Stomach smooth muscle (tissue), 2 donors: Measurements from ENCODE around the gene SPIN3.
"Not testable (repeated sequence)": the region's sequence is repeated elsewhere in the genome, so short reads cannot be mapped to it uniquely, and the experiment has no call there.

Experiments used
- H3K27ac ChIP-seq: one replicate; pipeline ENCODE4 v1.7.0; 2013; ENCODE audit warnings: mild to moderate bottlenecking, low read length, inconsistent platforms
- H3K27me3 ChIP-seq, 2 donors: one replicate each; pipeline ENCODE4 v1.7.0; 2013; ENCODE audit warnings: low read length in 2 of 2; ENCODE audit not compliant: insufficient read depth in 2 of 2, control insufficient read depth in 1 of 2
- H3K36me3 ChIP-seq, 2 donors: one replicate each; pipeline ENCODE4 v1.7.0; 2013; ENCODE audit warnings: low read length in 2 of 2; ENCODE audit not compliant: control insufficient read depth in 2 of 2, insufficient read depth in 2 of 2
- H3K4me1 ChIP-seq: one replicate; pipeline ENCODE4 v1.7.0; 2013; ENCODE audit warnings: low read length; ENCODE audit not compliant: control insufficient read depth, insufficient read depth
- H3K4me3 ChIP-seq, 2 donors: one replicate each; pipeline ENCODE4 v1.7.0; 2013; ENCODE audit warnings: low read length in 2 of 2
- H3K9ac ChIP-seq, 2 donors: one replicate each; pipeline ENCODE4 v1.7.0; 2013; ENCODE audit warnings: low read length in 2 of 2, mild to moderate bottlenecking in 1 of 2
- H3K9me3 ChIP-seq, 2 donors: one replicate each; pipeline ENCODE4 v1.7.0; 2013; ENCODE audit warnings: low read length in 2 of 2; ENCODE audit not compliant: control insufficient read depth in 2 of 2
- donor health status: healthy.
- donor health status: Pancreatic carcinoma.

SPIN3 gene

DNA sequence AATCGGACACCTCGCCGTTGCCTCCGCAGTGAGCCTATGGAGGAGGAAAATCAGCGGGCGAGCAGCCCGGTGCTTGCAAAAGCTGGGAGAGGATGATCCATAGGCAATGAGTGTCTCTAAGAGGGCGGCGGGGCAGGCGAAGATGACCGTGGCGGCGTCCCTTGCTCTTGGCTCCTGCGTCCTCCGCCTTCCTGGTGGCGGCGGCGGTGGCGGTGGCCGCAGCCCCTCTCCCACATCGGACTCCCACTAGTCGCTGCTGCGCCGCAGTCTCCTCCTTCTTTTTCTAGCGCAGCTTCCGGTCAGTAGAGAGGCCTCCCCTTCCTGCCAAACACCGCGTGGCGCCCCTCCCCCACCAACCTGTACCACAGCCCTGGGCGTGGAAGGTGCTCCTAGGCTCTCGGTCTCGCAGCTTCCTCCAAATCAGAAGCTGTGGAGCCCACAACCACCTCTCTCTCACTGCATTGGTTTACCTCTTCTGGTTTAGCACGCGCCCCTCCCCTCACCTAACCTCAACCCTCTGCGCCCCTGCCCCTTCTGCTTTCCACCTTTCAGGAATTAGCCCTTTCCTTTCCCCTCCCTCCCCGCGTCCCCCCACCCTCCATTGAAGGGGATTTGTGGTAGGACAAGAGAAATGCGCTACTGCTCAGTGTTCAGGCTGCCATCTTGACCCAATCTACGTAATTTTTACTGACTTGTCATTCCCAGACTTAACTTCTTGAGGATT lies at the start of gene SPIN3:
Gene SPIN3 (minus strand): TSS at position 271 of the 724 bp plus-strand sequence. CDS start 594 bp downstream, outside the sequence.
- no peaks in the 10 kb centered on the region for H3K9me3 ChIP-seq
- peak within 1 kb of the TSS; percentile 69 to 73 for H3K9ac ChIP-seq
- peaks cover 0 to 9% of the 10 kb centered on the region in 2 donors for H3K27me3 ChIP-seq
- peak within 1 kb of the TSS; percentile 79 to 84 for H3K4me3 ChIP-seq
- H3K36me3 ChIP-seq: no peaks in the 10 kb centered on the region
- H3K27ac ChIP-seq: peak within 1 kb of the TSS; percentile 46
- peaks cover 6% of the 10 kb centered on the region for H3K4me1 ChIP-seq

DNA sequence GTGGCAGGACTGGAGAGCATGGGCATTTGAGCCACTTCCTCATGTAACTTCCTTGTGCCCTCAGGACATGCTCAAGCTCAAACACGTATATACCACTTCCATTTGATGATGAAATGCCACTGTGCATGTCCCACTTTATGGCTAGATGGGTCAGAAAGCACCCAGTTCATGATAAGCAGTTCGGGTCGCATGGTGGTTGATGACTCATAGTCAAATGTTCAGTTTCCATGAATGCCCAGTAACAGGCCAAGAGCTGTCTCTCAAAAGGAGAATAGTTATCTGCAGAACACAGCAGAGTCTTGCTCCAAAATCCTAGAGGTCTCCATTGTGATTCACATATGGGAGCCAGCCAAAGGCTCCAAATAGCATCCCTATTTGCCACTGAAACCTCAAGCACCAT lies 48.9 kb upstream of the SPIN3 start:
- Histone ChIP-seq H3K27ac (no peak overlapping the region), H3K9ac (no peak overlapping the region), H3K36me3 (no peaks in the 10 kb centered on the region), H3K4me1 (no peaks in the 10 kb centered on the region), H3K4me3 (no peak overlapping the region), H3K9me3 (no peaks in the 10 kb centered on the region), H3K27me3 (peaks cover 0 to 16% of the 10 kb centered on the region in 2 donors)

- not testable (repeated sequence) for H3K4me1 ChIP-seq, H3K9ac ChIP-seq, H3K27ac ChIP-seq, H3K9me3 ChIP-seq, H3K36me3 ChIP-seq, H3K4me3 ChIP-seq
- peaks cover 0 to 12% of the 10 kb centered on the region in 2 donors for H3K27me3 ChIP-seq
These were observed 41.9 kb upstream of the SPIN3 start for GRCh38 chrX:57037265-57037664.

GRCh38 chrX:56994375-56995270 lies 718 bp downstream of the SPIN3 start:
- H3K27ac ChIP-seq: peak overlapping the region; percentile 46
- H3K36me3 ChIP-seq: no peaks in the 10 kb centered on the region
- peak overlapping the region; percentile 79 to 84 for H3K4me3 ChIP-seq
- H3K9ac ChIP-seq: peak overlapping the region; percentile 69 to 73
- peaks cover 0 to 9% of the 10 kb centered on the region in 2 donors for H3K27me3 ChIP-seq
- peaks cover 6% of the 10 kb centered on the region for H3K4me1 ChIP-seq
- H3K9me3 ChIP-seq: no peaks in the 10 kb centered on the region

GRCh38 chrX:56987741-56988140 lies 7.6 kb downstream of the SPIN3 start:
- H3K27ac ChIP-seq: no peak overlapping the region
- no peak overlapping the region for H3K9ac ChIP-seq
- H3K36me3 ChIP-seq: peaks cover 2 to 4% of the 10 kb centered on the region in 2 donors
- no peak overlapping the region for H3K4me3 ChIP-seq
- H3K9me3 ChIP-seq: no peaks in the 10 kb centered on the region
- no peaks in the 10 kb centered on the region for H3K27me3 ChIP-seq
- H3K4me1 ChIP-seq: no peaks in the 10 kb centered on the region

DNA sequence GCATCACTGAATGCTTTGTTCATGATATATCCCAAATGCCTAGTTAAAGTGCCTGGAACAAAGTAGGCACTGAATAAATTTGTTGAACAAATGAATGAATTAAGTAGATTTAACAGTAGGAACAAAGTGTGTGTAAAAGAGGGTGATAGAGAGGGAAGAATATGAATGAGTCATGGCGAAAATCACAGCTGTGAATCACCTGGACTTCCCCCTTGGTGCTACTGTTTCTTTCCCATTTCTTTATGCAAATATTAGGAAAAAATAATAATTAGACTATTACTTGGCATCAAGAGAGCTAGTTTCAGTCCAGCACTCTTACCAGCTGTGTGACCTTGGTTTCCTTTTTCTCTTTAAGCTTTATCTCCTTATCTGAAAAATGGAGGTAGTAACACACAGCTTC lies 9.2 kb downstream of the SPIN3 start:
- Histone ChIP-seq H3K4me3 (no peak overlapping the region), H3K36me3 (peaks cover 2 to 4% of the 10 kb centered on the region in 2 donors), H3K9me3 (no peaks in the 10 kb centered on the region), H3K27me3 (no peaks in the 10 kb centered on the region), H3K9ac (no peak overlapping the region), H3K27ac (no peak overlapping the region), H3K4me1 (no peaks in the 10 kb centered on the region)

- Histone ChIP-seq H3K4me1 (no peaks in the 10 kb centered on the region), H3K27ac (no peak overlapping the region), H3K4me3 (no peak overlapping the region), H3K36me3 (peaks cover 2 to 4% of the 10 kb centered on the region in 2 donors), H3K27me3 (peaks cover 0 to 3% of the 10 kb centered on the region in 2 donors), H3K9me3 (no peaks in the 10 kb centered on the region), H3K9ac (no peak overlapping the region)
These were observed 17.2 kb downstream of the SPIN3 start for GRCh38 chrX:56978172-56978571.

DNA sequence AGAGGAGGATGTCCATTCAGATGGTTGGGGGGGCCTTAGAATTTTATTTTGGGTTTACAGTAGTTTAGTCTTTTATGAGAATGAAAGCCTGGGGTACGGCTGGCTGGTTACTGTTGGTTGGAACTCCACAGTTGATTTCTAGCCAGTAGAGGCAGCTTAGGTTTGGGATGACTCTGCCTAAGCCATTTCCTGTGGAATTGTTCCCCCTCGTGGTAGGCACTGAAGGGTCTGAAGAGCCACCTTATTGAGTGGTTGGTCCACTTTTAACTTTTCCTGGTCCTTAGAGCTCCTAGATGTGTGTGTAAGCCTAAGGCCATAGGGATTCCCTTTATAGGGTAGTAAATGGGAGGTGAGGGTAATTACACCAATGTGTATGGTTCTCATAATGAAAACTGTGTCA lies 19.7 kb downstream of the SPIN3 start:
- H3K9ac ChIP-seq: no peak overlapping the region
- no peaks in the 10 kb centered on the region for H3K4me1 ChIP-seq
- H3K4me3 ChIP-seq: no peak overlapping the region
- H3K27me3 ChIP-seq: peaks cover 0 to 3% of the 10 kb centered on the region in 2 donors
- no peaks in the 10 kb centered on the region for H3K9me3 ChIP-seq
- H3K27ac ChIP-seq: no peak overlapping the region
- peaks cover 2 to 4% of the 10 kb centered on the region in 2 donors for H3K36me3 ChIP-seq

- peaks cover 0 to 3% of the 10 kb centered on the region in 2 donors for H3K27me3 ChIP-seq
- no peak overlapping the region for H3K4me3 ChIP-seq
- peaks cover 0 to 4% of the 10 kb centered on the region in 2 donors for H3K36me3 ChIP-seq
- H3K9ac ChIP-seq: no peak overlapping the region
- H3K9me3 ChIP-seq: no peaks in the 10 kb centered on the region
- no peaks in the 10 kb centered on the region for H3K4me1 ChIP-seq
- H3K27ac ChIP-seq: no peak overlapping the region
These were observed 20.9 kb downstream of the SPIN3 start for GRCh38 chrX:56974408-56974807.

GRCh38 chrX:56969559-56969958 lies 25.8 kb downstream of the SPIN3 start:
- no peak overlapping the region for H3K27ac ChIP-seq
- H3K4me3 ChIP-seq: no peak overlapping the region
- H3K36me3 ChIP-seq: no peaks in the 10 kb centered on the region
- H3K9ac ChIP-seq: no peak overlapping the region
- no peaks in the 10 kb centered on the region for H3K9me3 ChIP-seq
- no peaks in the 10 kb centered on the region for H3K4me1 ChIP-seq
- H3K27me3 ChIP-seq: no peaks in the 10 kb centered on the region
